GM21381 (cell line): ENCODE data around the gene P2RX2.

Source experiments
- ATAC-seq: cut with Tn5 transposase; IDR thresholded peaks from one replicate; pipeline ENCODE4 v1.9.1; 2021; ENCODE audit warnings: mild to moderate bottlenecking, moderate library complexity; ENCODE audit not compliant: unreplicated experiment

The P2RX2 gene

GRCh38 chr12:132601171-132601883 lies 17.2 kb upstream of the P2RX2 start:
- ATAC-seq = no peak

- no peak for ATAC-seq
Measured at GRCh38 chr12:132602572-132603239, 15.9 kb upstream of the P2RX2 start.

GRCh38 chr12:132603240-132604150 lies 15.1 kb upstream of the P2RX2 start:
- no peak for ATAC-seq

- ATAC-seq = no peak
Measured at GRCh38 chr12:132604151-132604618, 14.4 kb upstream of the P2RX2 start.

- no peak for ATAC-seq
Measured at GRCh38 chr12:132604668-132605441, 13.7 kb upstream of the P2RX2 start.

GRCh38 chr12:132605892-132606291 lies 12.7 kb upstream of the P2RX2 start:
- ATAC-seq = no peak

GRCh38 chr12:132606466-132606865 lies 12.1 kb upstream of the P2RX2 start:
- ATAC-seq = no peak

GRCh38 chr12:132606927-132607326 lies 11.6 kb upstream of the P2RX2 start:
- ATAC-seq = no peak

- ATAC-seq = no peak
Measured at GRCh38 chr12:132608231-132609171, 10.1 kb upstream of the P2RX2 start.

- no peak for ATAC-seq
Measured at GRCh38 chr12:132610051-132610759, 8.4 kb upstream of the P2RX2 start, which contains the start of gene LRCOL1. Gene LRCOL1 (minus strand): TSS chr12:132610582. CDS start chr12:132606251, 4,331 bp downstream.

GRCh38 chr12:132610866-132611602 lies 7.5 kb upstream of the P2RX2 start:
- no peak for ATAC-seq

- ATAC-seq = no peak
Measured at GRCh38 chr12:132611620-132612019, 7.0 kb upstream of the P2RX2 start.

- ATAC-seq = no peak
Measured at GRCh38 chr12:132614029-132614428, 4.5 kb upstream of the P2RX2 start.

- ATAC-seq = no peak
Measured at GRCh38 chr12:132614861-132615578, 3.6 kb upstream of the P2RX2 start.

GRCh38 chr12:132615579-132616038 lies 3.0 kb upstream of the P2RX2 start:
- ATAC-seq = no peak

GRCh38 chr12:132617135-132617701 lies 1.4 kb upstream of the P2RX2 start:
- no peak for ATAC-seq
